Nephron (organoid): Measurements from ENCODE around the gene C2orf69.
A peak's percentile ranks its signal among the peaks of the same experiment; 100 is the strongest.

Experiments
- H3K27ac Mint-ChIP-seq, 3 experiments: 2 replicates each; pipeline ENCODE4 v1.8.0; 2020; ENCODE audit warnings: mixed read lengths in 3 of 3, mild to moderate bottlenecking in 2 of 3, moderate library complexity in 1 of 3
- H3K27me3 Mint-ChIP-seq: 2 replicates; pipeline ENCODE4 v1.8.0; 2021; ENCODE audit warnings: low read depth, mild to moderate bottlenecking, moderate library complexity, mixed read lengths
- H3K36me3 Mint-ChIP-seq: 2 replicates; pipeline ENCODE4 v1.8.0; 2020; ENCODE audit warnings: low read depth, mixed read lengths
- H3K4me1 Mint-ChIP-seq: 2 replicates; pipeline ENCODE4 v1.8.0; 2020; ENCODE audit warnings: mixed read lengths
- H3K4me3 Mint-ChIP-seq, 3 experiments: 2 replicates each; pipeline ENCODE4 v1.8.0; 2020; ENCODE audit warnings: mild to moderate bottlenecking in 3 of 3, mixed read lengths in 3 of 3, moderate library complexity in 2 of 3
- H3K9me3 Mint-ChIP-seq: 2 replicates; pipeline ENCODE4 v1.8.0; 2020; ENCODE audit warnings: mixed read lengths
- CTCF ChIP-seq, 3 experiments: fragments of 200-600 bp; sonication (generic); IDR thresholded peaks; one replicate each; pipeline ENCODE4 v1.5.0; 2021; ENCODE audit warnings: antibody characterized with exemption in 3 of 3; ENCODE audit not compliant: unreplicated experiment in 3 of 3

The C2orf69 gene

DNA sequence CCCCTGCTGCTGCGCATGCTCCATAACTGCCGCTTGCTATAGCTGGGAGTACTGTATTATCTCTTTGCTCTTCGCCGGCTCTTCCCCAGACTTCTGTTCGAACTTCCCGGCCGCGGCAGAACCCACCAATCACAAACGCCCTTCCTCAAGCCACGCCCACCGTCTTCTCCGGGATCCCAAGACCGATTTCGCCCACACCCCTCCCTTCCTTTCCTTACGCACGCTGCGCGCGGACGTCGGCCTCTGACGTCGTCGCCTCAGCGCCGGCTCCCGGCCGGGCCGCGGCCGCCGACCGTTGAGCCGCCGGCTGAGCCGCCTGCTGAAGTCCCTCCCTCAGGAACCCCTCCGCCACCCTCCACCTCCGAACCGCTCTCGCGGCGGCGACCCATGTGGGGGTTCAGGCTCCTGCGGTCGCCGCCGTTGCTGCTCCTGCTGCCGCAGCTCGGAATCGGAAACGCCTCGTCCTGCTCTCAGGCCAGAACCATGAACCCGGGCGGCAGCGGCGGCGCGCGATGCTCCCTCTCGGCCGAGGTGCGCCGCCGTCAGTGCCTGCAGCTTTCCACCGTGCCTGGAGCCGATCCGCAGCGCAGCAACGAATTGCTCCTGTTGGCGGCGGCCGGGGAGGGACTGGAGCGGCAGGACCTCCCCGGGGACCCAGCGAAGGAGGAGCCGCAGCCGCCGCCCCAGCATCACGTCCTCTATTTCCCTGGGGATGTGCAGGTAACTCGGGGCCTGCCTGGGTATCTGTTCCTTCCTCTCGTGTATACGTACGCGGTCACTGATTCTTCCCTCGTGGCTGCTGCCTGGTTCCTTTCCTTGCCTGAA is at the start of gene C2orf69:
C2orf69 (plus strand) TSS at position 242 of the 825 bp plus-strand sequence; CDS start at position 388, 146 bp downstream.
- Mint-ChIP-seq H3K4me3 (peak within 1 kb of the TSS; percentile 97 to 99 (median 98)), H3K27ac (peak within 1 kb of the TSS; percentile 84 to 98 (median 97)), H3K27me3 (no peaks in the 10 kb centered on the region), H3K36me3 (peaks cover 18% of the 10 kb centered on the region), H3K4me1 (peaks cover 30% of the 10 kb centered on the region), H3K9me3 (peaks cover 5% of the 10 kb centered on the region)
- TF ChIP-seq CTCF (IDR thresholded peaks at IDR 0.05; ENCODE audit: unreplicated experiment in 3 of 3) = no peak

DNA sequence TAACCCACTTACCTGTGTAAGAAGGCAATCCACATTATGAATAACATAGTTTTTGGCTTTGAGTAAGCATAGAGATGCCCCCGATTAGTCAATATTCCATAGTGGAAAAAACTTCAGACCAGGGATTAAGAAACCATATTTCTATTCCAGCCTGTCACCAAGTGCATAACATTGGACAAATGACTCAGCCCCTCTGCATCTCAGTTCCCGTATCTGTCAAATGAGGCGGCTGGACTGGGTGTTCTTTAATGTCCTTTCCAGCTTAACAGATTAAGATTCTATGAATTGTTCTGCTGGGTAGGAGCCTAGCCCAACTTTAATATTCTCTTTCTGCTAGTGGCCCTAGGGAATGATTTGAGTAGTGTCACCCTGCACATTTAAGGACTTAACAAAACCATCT is 48.3 kb upstream of the C2orf69 start:
- no peaks in the 10 kb centered on the region for H3K4me1 Mint-ChIP-seq
- H3K9me3 Mint-ChIP-seq = no peaks in the 10 kb centered on the region
- H3K27me3 Mint-ChIP-seq = peaks cover 20% of the 10 kb centered on the region
- H3K4me3 Mint-ChIP-seq = no peak overlapping the region
- no peak for TF ChIP-seq CTCF (IDR thresholded peaks at IDR 0.05; ENCODE audit: unreplicated experiment in 3 of 3)
- H3K27ac Mint-ChIP-seq = no peak overlapping the region
- H3K36me3 Mint-ChIP-seq = no peaks in the 10 kb centered on the region

GRCh38 chr2:199865905-199866304 is 45.2 kb upstream of the C2orf69 start:
- no peak overlapping the region for H3K27ac Mint-ChIP-seq
- no peaks in the 10 kb centered on the region for H3K9me3 Mint-ChIP-seq
- H3K27me3 Mint-ChIP-seq = peaks cover 20% of the 10 kb centered on the region
- no peak overlapping the region for H3K4me3 Mint-ChIP-seq
- TF ChIP-seq CTCF (IDR thresholded peaks at IDR 0.05; ENCODE audit: unreplicated experiment in 3 of 3) = no peak
- H3K4me1 Mint-ChIP-seq = no peaks in the 10 kb centered on the region
- no peaks in the 10 kb centered on the region for H3K36me3 Mint-ChIP-seq

DNA sequence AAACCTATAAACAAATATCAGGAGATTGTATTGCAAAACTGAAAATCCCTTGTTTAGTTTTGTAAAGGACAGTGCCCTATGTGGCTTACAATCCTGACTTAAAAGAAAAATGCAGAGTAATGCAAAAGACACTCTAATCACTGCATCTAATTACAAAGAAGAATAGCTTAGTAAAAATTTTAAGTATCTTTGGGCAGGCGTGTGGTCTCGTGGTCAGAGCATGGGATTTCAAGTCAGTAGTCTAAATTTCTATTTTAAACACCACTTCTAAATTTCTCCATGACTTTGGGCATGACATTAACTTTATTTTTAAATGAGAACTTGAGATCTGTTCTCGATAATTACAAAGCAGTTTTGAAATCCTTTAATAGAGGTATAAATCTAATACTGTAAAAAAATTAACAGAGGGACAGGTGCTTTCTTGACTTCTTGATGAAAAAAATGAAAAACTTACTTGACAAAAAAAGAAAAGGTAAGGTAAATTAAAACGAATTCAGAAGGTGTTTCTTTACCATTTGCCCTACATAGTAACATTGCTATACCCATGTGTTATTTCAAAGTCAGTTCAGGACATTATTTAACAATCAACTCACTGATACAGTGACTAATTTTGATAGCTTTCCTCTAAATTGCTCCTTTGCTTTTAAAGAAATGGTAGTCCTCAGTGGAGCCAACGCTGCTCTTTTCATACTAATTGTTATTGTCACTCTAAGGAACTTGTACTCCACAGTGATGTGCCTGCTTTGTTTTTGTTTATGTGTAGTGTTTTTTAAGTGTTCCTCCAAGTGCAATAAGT is 42.5 kb upstream of the C2orf69 start:
- no peak overlapping the region for H3K27ac Mint-ChIP-seq
- no peak for TF ChIP-seq CTCF (IDR thresholded peaks at IDR 0.05; ENCODE audit: unreplicated experiment in 3 of 3)
- no peaks in the 10 kb centered on the region for H3K4me1 Mint-ChIP-seq
- peaks cover 11% of the 10 kb centered on the region for H3K27me3 Mint-ChIP-seq
- no peaks in the 10 kb centered on the region for H3K9me3 Mint-ChIP-seq
- no peak overlapping the region for H3K4me3 Mint-ChIP-seq
- no peaks in the 10 kb centered on the region for H3K36me3 Mint-ChIP-seq

DNA sequence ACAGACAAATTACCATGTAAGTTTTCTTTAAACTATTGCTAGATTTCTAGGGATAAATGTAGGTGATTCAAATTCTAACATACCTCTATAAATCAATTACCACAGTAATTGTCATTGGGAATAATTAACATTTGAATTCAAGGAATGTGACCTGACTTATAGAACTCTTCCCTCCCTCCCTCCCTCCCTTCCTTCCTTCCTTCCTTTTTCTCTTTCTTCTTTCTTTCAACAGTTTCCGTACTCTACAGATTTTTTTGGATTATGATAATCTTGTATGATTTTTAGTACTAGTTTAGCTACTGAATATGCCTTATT is 41.9 kb upstream of the C2orf69 start:
- Mint-ChIP-seq H3K36me3 (no peaks in the 10 kb centered on the region), H3K27me3 (peaks cover 6% of the 10 kb centered on the region), H3K9me3 (peaks cover 5% of the 10 kb centered on the region), H3K4me3 (no peak overlapping the region), H3K27ac (no peak overlapping the region), H3K4me1 (no peaks in the 10 kb centered on the region)
- no peak for TF ChIP-seq CTCF (IDR thresholded peaks at IDR 0.05; ENCODE audit: unreplicated experiment in 3 of 3)
